Measurements from ENCODE around the gene EMILIN1. TPM values are rescaled to one million over a fixed set of nuclear protein-coding genes. Genes with fewer than 3 reads are reported as not detected.
A peak's percentile ranks its signal among the peaks of the same experiment; 100 is the strongest.

Gene EMILIN1
- total RNA-seq, 1 donor from 2014 or later = 46.8 TPM

GRCh38 chr2:27087823-27088410, 9.5 kb downstream of the EMILIN1 start:
- ATAC-seq = no peak
- intact Hi-C loops (cut with DNase I) = no loop called here

GRCh38 chr2:27088634-27089033, 10.2 kb downstream of the EMILIN1 start:
- DNase-seq (ENCODE audit: low spot score) (no peak), ATAC-seq (no peak)
- intact Hi-C loops (cut with DNase I) = no loop called here

More at GRCh38 chr2:27087823-27088410, 9.5 kb downstream of the EMILIN1 start:
- no peak for DNase-seq (ENCODE audit: low spot score)

DNA sequence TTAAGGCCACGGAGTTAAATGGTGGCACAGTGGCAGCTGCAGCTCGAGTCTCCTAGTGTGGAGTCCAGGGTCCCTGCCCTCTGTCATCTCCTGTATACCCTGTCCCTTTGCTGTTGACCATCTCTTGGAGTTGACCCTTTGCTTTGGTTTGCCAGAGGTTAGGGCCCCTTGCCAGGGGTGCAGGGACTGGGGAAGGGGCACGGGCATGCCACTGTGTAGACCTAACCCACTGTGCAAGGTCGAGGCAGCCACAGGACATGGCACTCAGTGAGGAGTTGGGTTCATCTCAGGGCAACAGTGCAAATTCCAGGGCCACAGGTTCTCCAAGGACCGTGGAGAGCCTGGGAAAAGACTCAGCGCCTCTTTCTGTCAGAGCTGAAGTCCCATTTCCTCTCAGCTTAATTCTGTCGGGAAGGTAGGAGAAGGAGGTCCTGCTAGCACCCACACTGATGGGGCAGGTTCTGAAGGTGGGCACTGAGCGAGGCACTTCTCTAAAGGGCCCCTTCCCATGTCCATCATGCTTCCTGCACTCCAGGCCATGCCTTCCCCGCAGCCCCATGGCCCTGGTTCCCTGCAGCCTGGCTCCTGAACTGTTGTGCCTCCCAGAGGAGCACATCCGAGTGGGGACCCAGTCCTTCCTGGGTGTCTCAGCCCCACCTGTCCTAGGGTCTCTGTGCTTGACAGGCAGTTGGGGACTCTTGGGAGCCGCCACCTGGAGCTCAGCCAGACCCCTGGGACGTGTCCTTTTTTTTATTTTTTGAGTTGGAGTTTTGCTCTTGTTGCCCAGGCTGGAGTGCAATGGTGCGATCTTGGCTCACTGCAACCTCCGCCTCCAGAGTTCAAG, 10.9 kb downstream of the EMILIN1 start:
- intact Hi-C loops (cut with DNase I) = no loop called here

GRCh38 chr2:27091746-27092695, 13.6 kb downstream of the EMILIN1 start:
- DNase-seq (ENCODE audit: low spot score) (no peak), ATAC-seq (no peak)
- intact Hi-C loops (cut with DNase I) = loop anchor here (10.0 kb wide), 1 partner anchor 193 kb away; the partner anchor contains the start of gene TRIM54

More for the DNA sequence above, 10.9 kb downstream of the EMILIN1 start:
- DNase-seq (ENCODE audit: low spot score) = no peak
- ATAC-seq = no peak

DNA sequence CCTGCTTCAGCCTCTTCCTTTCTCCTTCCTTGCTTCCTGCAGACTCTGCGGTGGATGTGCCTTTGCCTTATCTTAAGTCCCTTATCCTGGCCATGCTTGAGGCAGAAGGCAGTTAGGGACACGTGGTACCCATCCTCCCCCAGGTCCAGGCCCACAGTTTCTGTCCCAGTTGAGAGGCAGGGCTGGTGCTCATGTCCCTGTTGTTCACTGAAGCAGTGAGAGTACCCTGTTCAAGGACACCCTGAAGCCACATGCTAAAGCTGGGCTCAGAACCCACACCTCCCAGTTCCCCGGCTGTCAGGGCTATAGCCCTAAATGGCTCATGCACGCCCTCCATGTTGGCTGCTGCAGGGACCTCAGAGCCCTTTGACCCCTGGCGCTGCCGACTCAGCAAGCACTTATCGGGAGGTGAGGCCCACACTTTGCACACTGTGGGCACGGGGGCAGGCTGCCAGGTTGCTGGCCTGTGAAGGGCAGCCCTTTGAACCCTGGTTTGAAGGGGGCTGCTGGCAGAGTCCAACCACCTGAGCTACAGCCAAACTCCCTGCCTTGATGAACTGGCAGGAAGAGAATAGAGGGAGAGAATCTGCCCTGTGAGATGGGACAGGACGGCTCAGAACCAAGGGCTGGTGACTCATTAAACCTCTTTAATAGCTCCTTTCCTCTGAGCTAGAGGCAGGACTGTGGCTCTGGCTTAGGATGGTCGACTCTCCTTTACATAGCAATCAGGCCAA, 14.4 kb downstream of the EMILIN1 start:
- intact Hi-C loops (cut with DNase I) = loop anchor here (10.0 kb wide), 1 partner anchor 192 kb away; the partner anchor contains the start of gene TRIM54
- ATAC-seq (no peak), DNase-seq (ENCODE audit: low spot score) (no peak)

- ATAC-seq (no peak), DNase-seq (ENCODE audit: low spot score) (no peak)
- intact Hi-C loops (cut with DNase I) = loop anchor here (10.0 kb wide), 1 partner anchor 191 kb away; the partner anchor contains the start of gene TRIM54
Observed at GRCh38 chr2:27093430-27094352, 15.3 kb downstream of the EMILIN1 start.

GRCh38 chr2:27094353-27094984, 16.1 kb downstream of the EMILIN1 start:
- DNase-seq (ENCODE audit: low spot score) (no peak), ATAC-seq (no peak)
- intact Hi-C loops (cut with DNase I) = loop anchor here (10.0 kb wide), 1 partner anchor 190 kb away; the partner anchor contains the start of gene TRIM54

- ATAC-seq (no peak), DNase-seq (ENCODE audit: low spot score) (no peak)
- intact Hi-C loops (cut with DNase I) = loop anchor here (10.0 kb wide), 1 partner anchor 189 kb away; the partner anchor contains the start of gene TRIM54
Observed at GRCh38 chr2:27095427-27095744, 17.0 kb downstream of the EMILIN1 start.

DNA sequence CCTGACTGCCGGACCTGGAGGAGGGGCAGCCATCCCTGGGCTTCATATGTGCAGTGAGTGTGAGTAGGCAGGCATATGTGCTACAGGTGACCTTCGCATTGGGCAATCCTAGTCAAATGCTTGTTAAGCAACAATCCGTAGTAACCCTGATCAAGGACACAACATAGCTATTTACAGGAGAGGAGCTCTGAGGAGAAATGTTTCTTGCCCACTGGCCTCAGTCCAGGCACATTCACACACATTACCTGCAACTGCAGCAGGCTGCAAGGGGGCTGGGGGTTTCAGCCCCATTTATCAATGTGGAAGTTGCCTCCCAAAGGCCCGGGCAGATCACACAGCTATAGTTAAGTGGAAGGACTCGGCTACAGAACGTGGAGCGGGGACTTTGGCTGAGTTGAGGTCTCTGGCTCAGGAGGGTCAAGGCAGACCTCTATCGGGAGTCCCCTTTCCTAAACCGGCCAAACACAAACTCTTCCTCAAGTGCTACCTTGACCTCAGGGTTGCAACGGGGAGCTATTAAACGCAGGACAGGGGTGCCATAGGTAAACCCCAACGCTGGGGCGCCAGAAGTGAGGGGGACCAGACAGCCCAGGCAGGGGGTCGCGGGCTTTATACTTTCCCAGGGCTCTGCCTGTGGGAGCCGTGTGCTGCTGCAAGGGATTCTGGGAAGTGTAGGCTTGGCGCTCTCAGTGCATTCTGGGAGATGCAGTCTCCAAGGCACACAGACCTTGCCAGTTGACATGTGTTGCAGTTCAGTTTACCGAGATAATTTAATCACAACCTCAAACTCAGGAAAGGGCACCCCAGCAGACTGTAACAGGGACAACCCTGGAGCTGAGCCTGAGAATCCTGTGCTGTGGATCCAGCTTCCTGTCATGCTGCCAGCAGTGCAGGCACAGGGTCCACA, 17.6 kb downstream of the EMILIN1 start:
- no peak for DNase-seq (ENCODE audit: low spot score)

DNA sequence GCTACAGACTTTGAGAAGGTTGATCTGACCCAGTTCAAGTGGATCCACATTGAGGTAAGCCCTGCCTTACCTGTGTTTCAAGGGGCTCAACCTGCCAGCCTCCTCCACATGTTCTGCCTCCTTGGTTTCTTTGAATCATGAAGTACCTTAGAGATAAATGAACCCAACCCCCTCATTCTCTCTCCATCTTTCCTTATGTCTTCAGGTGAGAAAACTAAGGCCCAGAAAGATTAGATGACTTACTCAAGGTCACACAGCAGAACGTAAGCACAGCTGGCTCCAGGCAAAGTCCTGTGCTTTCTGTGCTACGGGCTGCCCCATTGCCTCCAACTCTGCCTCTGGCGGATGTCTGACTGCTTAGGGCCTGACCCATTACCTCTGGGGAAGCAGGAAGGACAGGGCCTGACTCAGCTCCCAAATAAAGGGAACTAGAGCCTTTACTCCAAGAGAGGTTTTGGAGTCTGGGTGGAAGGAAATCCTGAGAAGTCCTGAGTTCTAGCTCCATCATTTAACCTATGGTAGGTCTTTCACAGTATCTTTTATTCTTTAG, 18.4 kb downstream of the EMILIN1 start:
- ATAC-seq (no peak), DNase-seq (ENCODE audit: low spot score) (no peak)
- intact Hi-C loops (cut with DNase I) = loop anchor here (10.0 kb wide), 1 partner anchor 188 kb away; the partner anchor contains the start of gene TRIM54

More for the DNA sequence above, 17.6 kb downstream of the EMILIN1 start:
- peak; percentile 88 for ATAC-seq
- intact Hi-C loops (cut with DNase I) = loop anchor here (10.0 kb wide), 1 partner anchor 189 kb away; the partner anchor contains the start of gene TRIM54

GRCh38 chr2:27097341-27097740, 18.9 kb downstream of the EMILIN1 start:
- no peak for DNase-seq (ENCODE audit: low spot score)
- intact Hi-C loops (cut with DNase I) = loop anchor here (10.0 kb wide), 1 partner anchor 187 kb away; the partner anchor contains the start of gene TRIM54
- no peak for ATAC-seq

DNA sequence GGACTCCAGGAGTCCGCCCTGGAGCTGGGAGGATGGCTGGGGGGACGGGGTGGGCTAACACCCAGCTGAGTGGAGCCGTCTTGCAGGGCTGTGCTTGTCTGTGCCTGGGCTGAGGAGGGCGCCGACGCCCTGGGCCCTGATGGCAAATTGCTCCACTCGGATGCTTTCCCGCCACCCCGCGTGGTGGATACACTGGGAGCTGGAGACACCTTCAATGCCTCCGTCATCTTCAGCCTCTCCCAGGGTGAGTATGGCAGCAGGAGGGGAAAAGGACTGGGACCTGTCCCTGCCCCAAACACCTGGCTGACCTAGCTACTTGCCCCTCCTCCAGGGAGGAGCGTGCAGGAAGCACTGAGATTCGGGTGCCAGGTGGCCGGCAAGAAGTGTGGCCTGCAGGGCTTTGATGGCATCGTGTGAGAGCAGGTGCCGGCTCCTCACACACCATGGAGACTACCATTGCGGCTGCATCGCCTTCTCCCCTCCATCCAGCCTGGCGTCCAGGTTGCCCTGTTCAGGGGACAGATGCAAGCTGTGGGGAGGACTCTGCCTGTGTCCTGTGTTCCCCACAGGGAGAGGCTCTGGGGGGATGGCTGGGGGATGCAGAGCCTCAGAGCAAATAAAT, 21.0 kb downstream of the EMILIN1 start:
- DNase-seq (ENCODE audit: low spot score) = no peak
- intact Hi-C loops (cut with DNase I) = loop anchor here (10.0 kb wide), 1 partner anchor 185 kb away; the partner anchor contains the start of gene TRIM54
- no peak for ATAC-seq

- intact Hi-C loops (cut with DNase I) = no loop called here
- ATAC-seq (no peak), DNase-seq (ENCODE audit: low spot score) (no peak)
Observed at GRCh38 chr2:27100036-27100435, 21.6 kb downstream of the EMILIN1 start.

DNA sequence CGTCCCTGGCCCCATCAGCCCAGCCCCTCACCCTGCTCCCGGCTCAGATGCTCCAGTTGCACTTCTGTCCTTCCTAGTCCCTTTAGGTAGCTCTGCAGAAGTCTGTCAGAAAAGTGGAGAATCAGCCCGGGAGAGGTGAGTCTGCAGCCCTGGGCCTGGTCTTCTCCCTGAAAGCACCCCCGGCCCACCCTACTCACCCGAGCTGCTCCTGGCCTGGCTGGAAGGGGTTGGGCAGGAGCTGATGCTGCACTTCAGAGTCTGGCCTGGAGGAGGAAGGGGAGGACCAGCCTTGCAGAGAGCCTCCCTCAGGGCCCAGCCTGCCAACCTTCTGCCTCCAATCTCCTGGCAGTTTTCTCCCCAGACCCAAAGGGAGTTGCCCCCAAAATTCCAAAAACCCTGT, 23.9 kb downstream of the EMILIN1 start:
- ATAC-seq (no peak), DNase-seq (ENCODE audit: low spot score) (no peak)
- intact Hi-C loops (cut with DNase I) = no loop called here

DNA sequence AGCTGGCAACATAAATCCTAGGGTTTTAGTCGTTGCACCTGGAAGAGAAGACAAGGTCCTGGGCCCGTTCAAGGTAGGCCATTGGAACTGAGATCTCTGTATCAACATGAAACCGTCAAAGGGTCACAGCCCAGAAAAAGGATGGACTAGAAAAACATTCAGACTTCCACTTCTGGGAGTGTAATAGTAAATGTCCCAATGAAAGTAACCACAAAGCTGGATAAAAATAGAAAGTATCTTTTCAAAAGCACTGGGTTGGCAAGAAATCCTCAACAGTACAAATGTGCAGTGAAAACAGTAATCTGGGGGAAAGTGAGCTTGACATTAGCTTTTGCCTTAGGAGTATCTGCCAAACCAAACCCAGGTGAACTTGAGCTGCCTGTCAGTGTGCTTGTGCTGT, 27.6 kb downstream of the EMILIN1 start:
- DNase-seq (ENCODE audit: low spot score) = no peak
- intact Hi-C loops (cut with DNase I) = no loop called here
- ATAC-seq = no peak

Data from sciatic nerve (tissue), 2 donors.